ENCODE data around the gene CAVIN2. TPM values are rescaled to one million over a fixed set of nuclear protein-coding genes. Genes with fewer than 3 reads are reported as not detected.
A peak's percentile ranks its signal among the peaks of the same experiment; 100 is the strongest.

The CAVIN2 gene
- polyA plus RNA-seq, 2 of the 4 experiments (the other 2 are of a cell fraction), result 9.6 to 20.3 TPM

- Histone ChIP-seq H3K4me2 (peak overlapping the region; percentile 64), H3K4me3 (no peak overlapping the region), H3K9me3 (no peaks in the 10 kb centered on the region), H3K4me1 (peaks cover 22% of the 10 kb centered on the region), H3K27ac (peak overlapping the region; percentile 61 to 62; a peak in 5 of 6 replicates)
- FAIRE-seq (no peak), DNase-seq (ENCODE audit: low read depth in 1 of 2, low spot score in 1 of 2) (no peak), ATAC-seq (no peak)
- WGBS (ENCODE audit: missing lambda C conversion rate), result 69% methylated on average over 4 of the region's 4 CpGs
- TF ChIP-seq CEBPB (IDR thresholded peaks at IDR 0.05), result peak; percentile 96 to 98
- no peak for TF ChIP-seq SMC3 (IDR thresholded peaks at IDR 0.05)
- CTCF ChIA-PET, result interaction anchor here (0.7 to 1.2 kb wide), 2 partner anchors 65 to 261 kb away, joined by 3 read pairs; no protein-coding TSS in a partner anchor
- POLR2A ChIA-PET, result no interaction called here
Measured at GRCh38 chr2:191877875-191878274, 31.0 kb upstream of the CAVIN2 start.

- H3K9me3 ChIP-seq, result no peaks in the 10 kb centered on the region
- WGBS (ENCODE audit: missing lambda C conversion rate), result 77% methylated on average over 2 of the region's 2 CpGs
- FAIRE-seq (no peak), ATAC-seq (no peak), DNase-seq (ENCODE audit: low read depth in 1 of 2, low spot score in 1 of 2) (no peak)
- H3K4me1 ChIP-seq, result peaks cover 22% of the 10 kb centered on the region
- POLR2A ChIA-PET, result no interaction called here
- TF ChIP-seq CBX8 (IDR thresholded peaks at IDR 0.05), result no peak
- CTCF ChIA-PET, result no interaction called here
- peak overlapping the region in 1 of 2 experiments; percentile 45; a peak in 4 of 6 replicates for H3K27ac ChIP-seq
- no peak overlapping the region for H3K4me3 ChIP-seq
- no peak overlapping the region for H3K4me2 ChIP-seq
Measured at GRCh38 chr2:191875859-191876258, 29.0 kb upstream of the CAVIN2 start.

- DNase-seq (ENCODE audit: low read depth in 1 of 2, low spot score in 1 of 2) (peak in 1 of 2 experiments; percentile 32), ATAC-seq (no peak), FAIRE-seq (no peak)
- H3K4me1 ChIP-seq, result peaks cover 41% of the 10 kb centered on the region
- no peak overlapping the region for H3K4me3 ChIP-seq
- H3K9me3 ChIP-seq, result 0 out of 3 replicates have a peak, but pooled peaks cover under 1% of the 10 kb centered on the region
- H3K4me2 ChIP-seq, result no peak overlapping the region
- POLR2A ChIA-PET, result no interaction called here
- TF ChIP-seq HES2 (IDR thresholded peaks at IDR 0.05), result no peak
- no peak for TF ChIP-seq ZNF302 (CRISPR knock-in tag; IDR thresholded peaks at IDR 0.05)
- TF ChIP-seq NPAS2 (CRISPR knock-in tag; IDR thresholded peaks at IDR 0.05; ENCODE audit: borderline replicate concordance), result no peak
- TF ChIP-seq RAD21 (conservative IDR thresholded peaks at IDR 0.05 in 1 of 2, IDR thresholded peaks at IDR 0.05 in 1 of 2), result peak in 1 of 2 experiments; percentile 13; a peak in 1 of 5 replicates
- no peak for TF ChIP-seq FOSB (CRISPR knock-in tag; IDR thresholded peaks at IDR 0.05)
- peak overlapping the region in 1 of 2 experiments; percentile 11; a peak in 2 of 6 replicates for H3K27ac ChIP-seq
- CTCF ChIA-PET, result interaction anchor here (0.7 to 3.9 kb wide), 6 partner anchors 13 to 324 kb away, joined by 3 to 35 read pairs (median 4); partner anchors contain the start of gene TMEFF2
Measured at GRCh38 chr2:191870744-191871143, 23.9 kb upstream of the CAVIN2 start.

- Histone ChIP-seq H3K4me1 (peaks cover 51% of the 10 kb centered on the region), H3K4me2 (no peak overlapping the region), H3K4me3 (no peak overlapping the region), H3K9me3 (peaks cover 10% of the 10 kb centered on the region; the same call in 1 of the 3 replicates), H3K27ac (peak overlapping the region; percentile 10 to 91; a peak in 5 of 6 replicates)
- WGBS (ENCODE audit: missing lambda C conversion rate), result 77% methylated on average over 4 of the region's 4 CpGs
- POLR2A ChIA-PET, result no interaction called here
- no peak for ATAC-seq
- no peak for FAIRE-seq
- CTCF ChIA-PET, result interaction anchor here (0.9 to 3.9 kb wide), 9 partner anchors 9 to 337 kb away, joined by 3 to 35 read pairs (median 4); partner anchors contain the start of genes CAVIN2 and TMEFF2
- peak in 1 of 2 experiments; percentile 18 for DNase-seq (ENCODE audit: low read depth in 1 of 2, low spot score in 1 of 2)
- TF ChIP-seq HES2 (IDR thresholded peaks at IDR 0.05) (no peak), HOXB13 (CRISPR knock-in tag; IDR thresholded peaks at IDR 0.05; ENCODE audit: low read depth) (no peak), SMC3 (IDR thresholded peaks at IDR 0.05) (peak; percentile 63), CEBPB (IDR thresholded peaks at IDR 0.05) (peak in 1 of 2 experiments; percentile 35; a peak in 1 of 4 replicates), RAD21 (conservative IDR thresholded peaks at IDR 0.05 in 1 of 2, IDR thresholded peaks at IDR 0.05 in 1 of 2) (peak; percentile 57 to 61)
Measured at GRCh38 chr2:191869781-191870180, 22.9 kb upstream of the CAVIN2 start.

- POLR2A ChIA-PET, result no interaction called here
- no peak overlapping the region for H3K4me2 ChIP-seq
- H3K4me1 ChIP-seq, result peaks cover 57% of the 10 kb centered on the region
- CTCF ChIA-PET, result interaction anchor here (0.9 to 3.9 kb wide), 9 partner anchors 8 to 337 kb away, joined by 3 to 35 read pairs (median 4); partner anchors contain the start of gene CAVIN2
- ATAC-seq, result peak in 1 of 2 experiments; percentile 41; a peak in 2 of 6 replicates
- peak in 1 of 2 experiments; percentile 75 for DNase-seq (ENCODE audit: low read depth in 1 of 2, low spot score in 1 of 2)
- peaks cover 14% of the 10 kb centered on the region; the same call in 1 of the 3 replicates for H3K9me3 ChIP-seq
- WGBS (ENCODE audit: missing lambda C conversion rate), result 42% methylated on average over 6 of the region's 6 CpGs
- TF ChIP-seq RAD21 (conservative IDR thresholded peaks at IDR 0.05 in 1 of 2, IDR thresholded peaks at IDR 0.05 in 1 of 2) (peak in 1 of 2 experiments; percentile 71; a peak in 2 of 5 replicates), CBX8 (IDR thresholded peaks at IDR 0.05) (no peak)
- H3K4me3 ChIP-seq, result no peak overlapping the region
- peak overlapping the region; percentile 87 to 91 for H3K27ac ChIP-seq
- FAIRE-seq, result no peak
Measured at GRCh38 chr2:191869178-191869577, 22.3 kb upstream of the CAVIN2 start.

GRCh38 chr2:191867507-191867847, 20.6 kb upstream of the CAVIN2 start:
- Histone ChIP-seq H3K27ac (peak overlapping the region; percentile 87 to 91), H3K4me3 (no peak overlapping the region), H3K9me3 (peaks cover 14% of the 10 kb centered on the region; the same call in 1 of the 3 replicates), H3K4me1 (peaks cover 62% of the 10 kb centered on the region), H3K4me2 (peak overlapping the region; percentile 69)
- 0% methylated on average over 1 of the region's 1 CpG for WGBS (ENCODE audit: missing lambda C conversion rate)
- peak in 1 of 2 experiments; percentile 22; a peak in 2 of 6 replicates for ATAC-seq
- ChIA-PET CTCF (interaction anchor here (1.0 kb wide), 1 partner anchor 295 kb away, joined by 3 read pairs; no protein-coding TSS in a partner anchor), POLR2A (no interaction called here)
- no peak for DNase-seq (ENCODE audit: low read depth in 1 of 2, low spot score in 1 of 2)
- TF ChIP-seq ZC3H11A (IDR thresholded peaks at IDR 0.05) (no peak), SMC3 (IDR thresholded peaks at IDR 0.05) (no peak), JUN (IDR thresholded peaks at IDR 0.05) (no peak), HOXB13 (CRISPR knock-in tag; IDR thresholded peaks at IDR 0.05; ENCODE audit: low read depth) (no peak), SREBF2 (IDR thresholded peaks at IDR 0.05) (no peak)
- FAIRE-seq, result no peak
